HL-60 (cell line): Measurements from ENCODE around the gene IQGAP1.

ENCODE experiments used
- DNase-seq, 2 experiments: peaks; one replicate each; pipeline ENCODE4 v3.0.0-alpha.2; 2010 to 2020; ENCODE audit warnings: low read depth in 1 of 2, low spot score in 1 of 2
- H3K27ac ChIP-seq: fragments of 250-450 bp; sonication (Bioruptor Pico); replicated peaks from 2 replicates; pipeline ENCODE4 v1.5.1; 2020; ENCODE audit warnings: mild to moderate bottlenecking, moderate library complexity
- H3K27me3 ChIP-seq: fragments of 250-450 bp; sonication (Bioruptor Pico); 2 replicates; pipeline ENCODE4 v1.5.1; 2021; ENCODE audit warnings: mild to moderate bottlenecking, moderate library complexity; ENCODE audit not compliant: insufficient read depth, poor library complexity, severe bottlenecking
- H3K4me3 ChIP-seq: replicated peaks from 2 replicates; pipeline ENCODE4 v1.5.1; 2011; ENCODE audit warnings: mild to moderate bottlenecking, control low read depth, low read length; ENCODE audit not compliant: insufficient read depth
- CTCF ChIP-seq: IDR thresholded peaks from one replicate; pipeline ENCODE4 v1.5.1; 2011; ENCODE audit warnings: low read length, control low read depth, inconsistent platforms; ENCODE audit not compliant: insufficient read depth
- GABPA ChIP-seq: IDR thresholded peaks from 2 replicates; pipeline ENCODE4 v1.6.1; 2012; ENCODE audit warnings: low read depth
- POLR2AphosphoS5 ChIP-seq: IDR thresholded peaks from 2 replicates; pipeline ENCODE4 v1.6.1; 2012; ENCODE audit warnings: low read depth
- REST ChIP-seq: IDR thresholded peaks from 2 replicates; pipeline ENCODE4 v1.6.1; 2012; ENCODE audit warnings: low read depth; ENCODE audit not compliant: insufficient replicate concordance
- SPI1 ChIP-seq: IDR thresholded peaks from 2 replicates; pipeline ENCODE4 v1.6.1; 2012; ENCODE audit warnings: low read depth, mild to moderate bottlenecking, borderline replicate concordance

The IQGAP1 gene

GRCh38 chr15:90362936-90363212, 25.2 kb upstream of the IQGAP1 start:
- H3K27me3 ChIP-seq = no peaks in the 10 kb centered on the region
- DNase-seq = no peak
- no peak for TF ChIP-seq REST
- no peak for TF ChIP-seq POLR2AphosphoS5
- TF ChIP-seq GABPA = no peak
- no peak for TF ChIP-seq SPI1
- no peak for TF ChIP-seq CTCF
- no peak overlapping the region for H3K4me3 ChIP-seq
- H3K27ac ChIP-seq = no peak overlapping the region

- TF ChIP-seq POLR2AphosphoS5 (no peak), SPI1 (no peak), REST (no peak), CTCF (no peak), GABPA (no peak)
- no peak overlapping the region for H3K27ac ChIP-seq
- DNase-seq = no peak
Observed at GRCh38 chr15:90364251-90364650, 23.8 kb upstream of the IQGAP1 start.

GRCh38 chr15:90365414-90366055, 22.5 kb upstream of the IQGAP1 start:
- H3K27me3 ChIP-seq = no peaks in the 10 kb centered on the region
- TF ChIP-seq GABPA (no peak), POLR2AphosphoS5 (no peak), REST (no peak), CTCF (no peak), SPI1 (no peak)
- no peak overlapping the region for H3K4me3 ChIP-seq
- H3K27ac ChIP-seq = no peak overlapping the region
- no peak for DNase-seq

More at GRCh38 chr15:90364251-90364650, 23.8 kb upstream of the IQGAP1 start:
- no peaks in the 10 kb centered on the region for H3K27me3 ChIP-seq
- H3K4me3 ChIP-seq = no peak overlapping the region
